Measurements from ENCODE around the gene TRAPPC2L. TPM values are rescaled to one million over a fixed set of nuclear protein-coding genes. Genes with fewer than 3 reads are reported as not detected.

Gene TRAPPC2L
- 48.3 TPM for total RNA-seq
- polyA plus RNA-seq (ENCODE audit: insufficient read depth, low read depth, low replicate concordance) = 155 TPM
- long read RNA-seq, donor 1, transcript TRAPPC2L-201 (5 exons, 2,215 nt) = major isoform, 12 of 38 reads
- long read RNA-seq, donor 1, partial matches to known transcripts = 0 of 38 reads
- long read RNA-seq, donor 1, other reads (novel, unspliced or antisense) = 24 of 38 reads
- long read RNA-seq, donor 2, transcript TRAPPC2L-201 (5 exons, 2,215 nt) = major isoform, 17 of 46 reads
- long read RNA-seq, donor 2, partial matches to known transcripts = 0 of 46 reads
- long read RNA-seq, donor 2, other reads (novel, unspliced or antisense) = 24 of 46 reads
- long read RNA-seq, donor 3, transcript TRAPPC2L-201 (5 exons, 2,215 nt) = major isoform, 23 of 54 reads
- long read RNA-seq, donor 3, partial matches to known transcripts = 0 of 54 reads
- long read RNA-seq, donor 3, other reads (novel, unspliced or antisense) = 26 of 54 reads
- long read RNA-seq, donor 4, transcript TRAPPC2L-201 (5 exons, 2,215 nt) = major isoform, 18 of 33 reads
- long read RNA-seq, donor 4, partial matches to known transcripts = 0 of 33 reads
- long read RNA-seq, donor 4, other reads (novel, unspliced or antisense) = 13 of 33 reads
- long read RNA-seq, donor 5, partial matches to known transcripts = 0 of 2 reads
- long read RNA-seq, donor 5, other reads (novel, unspliced or antisense) = 0 of 2 reads
- long read RNA-seq, donor 6, transcript TRAPPC2L-201 (5 exons, 2,215 nt) = major isoform, 27 of 100 reads
- long read RNA-seq, donor 6, partial matches to known transcripts = 0 of 100 reads
- long read RNA-seq, donor 6, other reads (novel, unspliced or antisense) = 67 of 100 reads
- long read RNA-seq, donor 7, transcript TRAPPC2L-201 (5 exons, 2,215 nt) = major isoform, 7 of 45 reads
- long read RNA-seq, donor 7, partial matches to known transcripts = 2 of 45 reads
- long read RNA-seq, donor 7, other reads (novel, unspliced or antisense) = 27 of 45 reads
- long read RNA-seq, donor 8, transcript TRAPPC2L-201 (5 exons, 2,215 nt) = major isoform, 16 of 62 reads
- long read RNA-seq, donor 8, partial matches to known transcripts = 5 of 62 reads
- long read RNA-seq, donor 8, other reads (novel, unspliced or antisense) = 35 of 62 reads
- long read RNA-seq, donor 9, transcript TRAPPC2L-201 (5 exons, 2,215 nt) = major isoform, 8 of 35 reads
- long read RNA-seq, donor 9, partial matches to known transcripts = 0 of 35 reads
- long read RNA-seq, donor 9, other reads (novel, unspliced or antisense) = 24 of 35 reads
- long read RNA-seq, donor 10, transcript TRAPPC2L-201 (5 exons, 2,215 nt) = major isoform, 11 of 38 reads
- long read RNA-seq, donor 10, partial matches to known transcripts = 0 of 38 reads
- long read RNA-seq, donor 10, other reads (novel, unspliced or antisense) = 23 of 38 reads

GRCh38 chr16:88856828-88857727 is at the start of gene TRAPPC2L, which contains the start of gene GALNS:
TRAPPC2L (plus strand) TSS chr16:88857127; CDS start chr16:88857151, 24 bp downstream.
GALNS (minus strand) TSS chr16:88856947; CDS start chr16:88856877, 70 bp downstream.
- H3K4me1 ChIP-seq (ENCODE audit: control insufficient read depth in 2 of 3, insufficient read depth in 2 of 3, low read depth in 1 of 3, low read length in 3 of 3) = peaks cover 0 to 14% (median 3%) of the 10 kb centered on the region in 3 donors
- intact Hi-C loops (cut with DNase I) = no loop called here
- peak within 1 kb of the TSS; percentile 57 to 91 (median 60) for H3K9ac ChIP-seq (ENCODE audit: low read length in 3 of 3)
- TF ChIP-seq CTCF (IDR thresholded peaks at IDR 0.05; ENCODE audit: borderline replicate concordance, extremely low read depth, insufficient read depth) = no peak
- peak within 1 kb of the TSS in 1 of 2 donors; percentile 67 for H3K27ac ChIP-seq (ENCODE audit: low read depth in 2 of 2, low read length in 2 of 2)
- no peaks in the 10 kb centered on the region for H3K9me3 ChIP-seq (ENCODE audit: control insufficient read depth in 2 of 3, insufficient read depth in 1 of 3, low read length in 3 of 3)
- H3K4me3 ChIP-seq (ENCODE audit: low read length in 3 of 3) = peak within 1 kb of the TSS; percentile 79 to 96 (median 83)
- no peaks in the 10 kb centered on the region for H3K27me3 ChIP-seq (ENCODE audit: control insufficient read depth, insufficient read depth, low read length)
- DNase-seq = peak; percentile 98 to 99 (median 98)
- peaks cover 2 to 23% (median 3%) of the 10 kb centered on the region in 3 donors for H3K36me3 ChIP-seq (ENCODE audit: control insufficient read depth in 2 of 3, insufficient read depth in 3 of 3, low read length in 3 of 3)
- no peak for FAIRE-seq

- no peak for TF ChIP-seq CTCF (IDR thresholded peaks at IDR 0.05; ENCODE audit: borderline replicate concordance, extremely low read depth, insufficient read depth)
- H3K4me1 ChIP-seq (ENCODE audit: control insufficient read depth in 2 of 3, insufficient read depth in 2 of 3, low read depth in 1 of 3, low read length in 3 of 3) = peaks cover 0 to 16% (median 6%) of the 10 kb centered on the region in 3 donors
- peak in 1 of 5 donors; percentile 74 for DNase-seq
- no peak overlapping the region for H3K27ac ChIP-seq (ENCODE audit: low read depth in 2 of 2, low read length in 2 of 2)
- H3K36me3 ChIP-seq (ENCODE audit: control insufficient read depth in 2 of 3, insufficient read depth in 3 of 3, low read length in 3 of 3) = no peaks in the 10 kb centered on the region
- H3K9ac ChIP-seq (ENCODE audit: low read length in 3 of 3) = no peak overlapping the region
- intact Hi-C loops (cut with DNase I) = no loop called here
- no peak for FAIRE-seq
- no peaks in the 10 kb centered on the region for H3K27me3 ChIP-seq (ENCODE audit: control insufficient read depth, insufficient read depth, low read length)
- H3K4me3 ChIP-seq (ENCODE audit: low read length in 3 of 3) = no peak overlapping the region
- no peaks in the 10 kb centered on the region for H3K9me3 ChIP-seq (ENCODE audit: control insufficient read depth in 2 of 3, insufficient read depth in 1 of 3, low read length in 3 of 3)
Measured at GRCh38 chr16:88807142-88807625, 49.7 kb upstream of the TRAPPC2L start.
